Measurements from ENCODE around the gene UGT1A4. TPM values are rescaled to one million over a fixed set of nuclear protein-coding genes. Genes with fewer than 3 reads are reported as not detected.

Gene UGT1A4
- total and polyA plus RNA-seq, 9 of the 15 experiments (the other 6 are each of a cell fraction or from before 2014, with no cell fraction given), result not detected

- BruUV-seq (replicated peaks), result no TSS peak
- peak; percentile 81 for FAIRE-seq
- no peak overlapping the region for H3K4me2 ChIP-seq (ENCODE audit: insufficient read depth, low read length)
- intact Hi-C loops (cut with micrococcal nuclease) (loop anchor here (10.0 kb wide), 1 partner anchor 127 kb away; no protein-coding TSS in a partner anchor), in situ Hi-C loops (cut with MboI) (no loop called here)
- WGBS (ENCODE audit: insufficient coverage, low coverage, missing lambda C conversion rate), result 10% methylated on average over 11 of the region's 11 CpGs
- no peak overlapping the region for H3K27ac ChIP-seq (ENCODE audit: extremely low read depth, low read depth, low read length)
- H4K20me1 ChIP-seq (replicated peaks; ENCODE audit: control insufficient read depth, insufficient read depth, low read length), result no peaks in the 10 kb centered on the region
- H3K9me3 ChIP-seq (replicated peaks; ENCODE audit: control insufficient read depth, insufficient read depth, low read depth, low read length), result no peaks in the 10 kb centered on the region
- DNase-seq (ENCODE audit: extremely low read depth in 1 of 4, low spot score in 3 of 4), result peak; percentile 30 to 68 (median 37)
- peak; percentile 59 for TF ChIP-seq DEAF1 (CRISPR knock-in tag; IDR thresholded peaks at IDR 0.05)
- peak; percentile 64 for TF ChIP-seq REST (IDR thresholded peaks at IDR 0.05; ENCODE audit: borderline replicate concordance)
- no peak for TF ChIP-seq REST (CRISPR knock-in tag; IDR thresholded peaks at IDR 0.05; ENCODE audit: low read depth)
- no peak for TF ChIP-seq NELFE (IDR thresholded peaks at IDR 0.05; ENCODE audit: insufficient read depth, insufficient read length)
- peak; percentile 73 to 76 (median 73) for TF ChIP-seq CTCF (IDR thresholded peaks at IDR 0.05 in 2 of 3, conservative IDR thresholded peaks at IDR 0.05 in 1 of 3; ENCODE audit: insufficient read depth in 2 of 3, low read depth in 1 of 3, low read length in 3 of 3)
- peak; percentile 61 for TF ChIP-seq SMC3 (conservative IDR thresholded peaks at IDR 0.05; ENCODE audit: insufficient read depth, low read depth, low read length)
- TF ChIP-seq RAD21 (CRISPR knock-in tag; conservative IDR thresholded peaks at IDR 0.05 in 1 of 2, IDR thresholded peaks at IDR 0.05 in 1 of 2), result peak; percentile 72 to 76
- no peak for TF ChIP-seq PRMT5 (CRISPR knock-in tag; IDR thresholded peaks at IDR 0.05)
- no peaks in the 10 kb centered on the region for H3K79me2 ChIP-seq (ENCODE audit: control insufficient read depth, insufficient read depth, low read length)
- POLR2A ChIA-PET, result interaction anchor here (0.6 kb wide), 1 partner anchor 19 kb away, joined by 3 read pairs; no protein-coding TSS in a partner anchor
- H3K9ac ChIP-seq (ENCODE audit: insufficient read depth in 1 of 2, low read depth in 2 of 2, low read length in 2 of 2), result no peak overlapping the region
- H3K36me3 ChIP-seq (ENCODE audit: control insufficient read depth, insufficient read depth, low read length), result no peaks in the 10 kb centered on the region
- CTCF ChIA-PET (ENCODE audit: low intra/inter-chr PET ratio), result no interaction called here
- H3K4me1 ChIP-seq (replicated peaks in 1 of 2; ENCODE audit: control insufficient read depth in 2 of 2, insufficient read depth in 2 of 2, low read length in 2 of 2), result 0 out of 5 replicates have a peak, but pooled peaks cover 0 to 3% of the 10 kb centered on the region in 2 experiments
- peak; percentile 93 for ATAC-seq
- peaks cover 0 to 10% of the 10 kb centered on the region in 2 experiments; a peak in 3 of 5 replicates for H3K27me3 ChIP-seq (ENCODE audit: control insufficient read depth in 2 of 2, insufficient read depth in 2 of 2, low read length in 2 of 2)
- H3K4me3 ChIP-seq, result no peak overlapping the region
- no peaks in the 10 kb centered on the region for H3K9me1 ChIP-seq (ENCODE audit: control insufficient read depth, insufficient read depth, low read length)
- H2AFZ ChIP-seq (ENCODE audit: low read depth, low read length), result no peak overlapping the region
These were observed 7.1 kb upstream of the UGT1A4 start for GRCh38 chr2:233711312-233712008.

Measured in K562 (cell line).